ENCODE data around the gene SKA3.
"Not testable (repeated sequence)": the region's sequence is repeated elsewhere in the genome, so short reads cannot be mapped to it uniquely, and the experiment has no call there.

The SKA3 gene

GRCh38 chr13:21175656-21176214, 617 bp downstream of the SKA3 start:
- TF ChIP-seq, protein P1, sequence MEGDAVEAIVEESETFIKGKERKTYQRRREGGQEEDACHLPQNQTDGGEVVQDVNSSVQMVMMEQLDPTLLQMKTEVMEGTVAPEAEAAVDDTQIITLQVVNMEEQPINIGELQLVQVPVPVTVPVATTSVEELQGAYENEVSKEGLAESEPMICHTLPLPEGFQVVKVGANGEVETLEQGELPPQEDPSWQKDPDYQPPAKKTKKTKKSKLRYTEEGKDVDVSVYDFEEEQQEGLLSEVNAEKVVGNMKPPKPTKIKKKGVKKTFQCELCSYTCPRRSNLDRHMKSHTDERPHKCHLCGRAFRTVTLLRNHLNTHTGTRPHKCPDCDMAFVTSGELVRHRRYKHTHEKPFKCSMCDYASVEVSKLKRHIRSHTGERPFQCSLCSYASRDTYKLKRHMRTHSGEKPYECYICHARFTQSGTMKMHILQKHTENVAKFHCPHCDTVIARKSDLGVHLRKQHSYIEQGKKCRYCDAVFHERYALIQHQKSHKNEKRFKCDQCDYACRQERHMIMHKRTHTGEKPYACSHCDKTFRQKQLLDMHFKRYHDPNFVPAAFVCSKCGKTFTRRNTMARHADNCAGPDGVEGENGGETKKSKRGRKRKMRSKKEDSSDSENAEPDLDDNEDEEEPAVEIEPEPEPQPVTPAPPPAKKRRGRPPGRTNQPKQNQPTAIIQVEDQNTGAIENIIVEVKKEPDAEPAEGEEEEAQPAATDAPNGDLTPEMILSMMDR (IDR thresholded peaks at IDR 0.05; ENCODE audit: extremely low read depth, missing control alignments): no peak
- DNase-seq (ENCODE audit: low spot score): no peak

DNA sequence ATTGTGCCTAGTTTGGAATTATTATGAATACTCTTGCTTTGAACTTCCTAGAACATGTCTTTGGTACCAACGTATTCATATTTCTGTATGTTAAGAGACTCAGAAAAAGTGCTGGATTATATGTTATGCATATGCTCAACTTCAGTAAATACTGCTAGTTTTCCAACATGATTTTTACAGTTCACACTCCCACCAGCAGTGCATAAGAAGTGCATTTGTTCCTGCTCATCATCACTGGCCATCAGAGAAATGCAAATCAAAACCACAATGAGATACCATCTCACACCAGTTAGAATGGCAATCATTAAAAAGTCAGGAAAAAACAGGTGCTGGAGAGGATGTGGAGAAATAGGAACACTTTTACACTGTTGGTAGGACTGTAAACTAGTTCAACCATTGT, 2.6 kb downstream of the SKA3 start:
- not testable (repeated sequence) for DNase-seq (ENCODE audit: low spot score)

- TF ChIP-seq, protein P1 (IDR thresholded peaks at IDR 0.05; ENCODE audit: extremely low read depth, missing control alignments): no peak
- DNase-seq (ENCODE audit: low spot score): no peak
Measured at GRCh38 chr13:21171420-21171819, 4.9 kb downstream of the SKA3 start.

DNA sequence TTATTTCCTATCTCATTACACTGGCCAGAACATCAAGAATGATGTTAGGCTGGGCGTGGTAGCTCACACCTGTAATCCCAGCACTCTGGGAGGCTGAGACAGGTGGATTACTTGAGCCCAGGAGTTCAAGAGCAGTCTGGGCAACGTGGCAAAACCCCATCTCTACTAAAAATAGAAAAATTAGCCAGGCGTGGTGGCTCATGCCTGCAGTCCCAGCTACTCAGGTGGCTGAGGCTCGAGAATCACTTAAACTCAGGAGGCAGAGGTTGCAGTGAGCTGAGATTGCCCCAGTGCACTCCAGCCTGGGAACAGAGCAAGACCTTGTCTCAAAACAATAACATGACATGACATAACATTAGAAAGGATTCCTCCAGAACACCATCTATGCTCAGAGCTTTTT, 10.7 kb downstream of the SKA3 start:
- not testable (repeated sequence) for DNase-seq (ENCODE audit: low spot score)

GRCh38 chr13:21164631-21165030, 11.7 kb downstream of the SKA3 start:
- TF ChIP-seq, protein P1 (IDR thresholded peaks at IDR 0.05; ENCODE audit: extremely low read depth, missing control alignments): no peak
- no peak for DNase-seq (ENCODE audit: low spot score)

- no peak for DNase-seq (ENCODE audit: low spot score)
Measured at GRCh38 chr13:21152251-21152899, 24.0 kb downstream of the SKA3 start.

GRCh38 chr13:21150013-21150412, 26.3 kb downstream of the SKA3 start:
- DNase-seq (ENCODE audit: low spot score): no peak
- TF ChIP-seq, protein P1 (IDR thresholded peaks at IDR 0.05; ENCODE audit: extremely low read depth, missing control alignments): no peak

More at GRCh38 chr13:21152251-21152899, 24.0 kb downstream of the SKA3 start:
- TF ChIP-seq, protein P1 (IDR thresholded peaks at IDR 0.05; ENCODE audit: extremely low read depth, missing control alignments): no peak

DNA sequence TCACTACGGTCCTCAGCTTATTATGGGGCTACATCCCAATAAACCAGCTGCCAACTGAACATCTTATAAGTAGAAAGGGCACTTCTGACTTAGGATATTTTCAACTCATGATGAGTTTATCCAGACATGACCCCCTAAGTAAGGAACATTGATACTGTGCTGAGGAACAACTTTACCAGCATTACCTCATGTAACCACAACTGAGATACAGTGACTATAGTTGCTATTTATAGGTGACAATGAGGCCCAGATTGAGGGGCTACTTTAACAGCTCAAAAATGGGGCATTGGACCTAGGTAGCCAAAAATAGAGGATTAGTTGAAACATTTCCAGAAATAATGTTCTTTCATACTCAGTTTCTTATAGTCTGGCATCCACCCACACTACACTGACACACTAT, 26.8 kb downstream of the SKA3 start:
- TF ChIP-seq, protein P1 (IDR thresholded peaks at IDR 0.05; ENCODE audit: extremely low read depth, missing control alignments): no peak
- DNase-seq (ENCODE audit: low spot score): peak; percentile 25

All from GM20000 (cell line).